GM20431 (cell line): Measurements from ENCODE around the gene SDR39U1.

Experiments used
- in situ Hi-C: fragments of 300-500 bp; cut with MseI, MboI; formaldehyde crosslinking; loops from one replicate; pipeline ENCODE4 v1.15.0; 2020; ENCODE audit warnings: low sequenced_read_pairs; ENCODE audit not compliant: unreplicated experiment

Gene SDR39U1

DNA sequence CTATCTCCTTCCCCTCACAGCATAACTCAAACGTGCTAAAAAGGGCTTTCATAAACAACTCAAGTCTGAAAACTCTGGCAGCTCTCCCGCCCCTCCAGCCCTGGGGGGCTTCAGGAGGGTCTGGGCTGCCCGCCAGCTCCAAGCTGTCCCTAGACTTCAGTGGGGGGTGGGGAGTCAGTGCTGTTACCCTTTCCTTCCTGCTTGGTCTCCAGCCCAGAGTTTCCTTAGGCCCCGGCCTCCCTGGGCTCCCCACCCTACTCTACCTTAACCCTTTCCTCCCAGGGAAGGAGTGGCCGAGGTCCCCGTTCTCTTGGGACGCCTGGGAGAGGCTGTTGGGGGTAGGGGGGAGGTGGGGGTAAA, 44.3 kb downstream of the SDR39U1 start:
- in situ Hi-C loops, result no loop called here

GRCh38 chr14:24397639-24398292, 44.8 kb downstream of the SDR39U1 start:
- in situ Hi-C loops, result no loop called here

DNA sequence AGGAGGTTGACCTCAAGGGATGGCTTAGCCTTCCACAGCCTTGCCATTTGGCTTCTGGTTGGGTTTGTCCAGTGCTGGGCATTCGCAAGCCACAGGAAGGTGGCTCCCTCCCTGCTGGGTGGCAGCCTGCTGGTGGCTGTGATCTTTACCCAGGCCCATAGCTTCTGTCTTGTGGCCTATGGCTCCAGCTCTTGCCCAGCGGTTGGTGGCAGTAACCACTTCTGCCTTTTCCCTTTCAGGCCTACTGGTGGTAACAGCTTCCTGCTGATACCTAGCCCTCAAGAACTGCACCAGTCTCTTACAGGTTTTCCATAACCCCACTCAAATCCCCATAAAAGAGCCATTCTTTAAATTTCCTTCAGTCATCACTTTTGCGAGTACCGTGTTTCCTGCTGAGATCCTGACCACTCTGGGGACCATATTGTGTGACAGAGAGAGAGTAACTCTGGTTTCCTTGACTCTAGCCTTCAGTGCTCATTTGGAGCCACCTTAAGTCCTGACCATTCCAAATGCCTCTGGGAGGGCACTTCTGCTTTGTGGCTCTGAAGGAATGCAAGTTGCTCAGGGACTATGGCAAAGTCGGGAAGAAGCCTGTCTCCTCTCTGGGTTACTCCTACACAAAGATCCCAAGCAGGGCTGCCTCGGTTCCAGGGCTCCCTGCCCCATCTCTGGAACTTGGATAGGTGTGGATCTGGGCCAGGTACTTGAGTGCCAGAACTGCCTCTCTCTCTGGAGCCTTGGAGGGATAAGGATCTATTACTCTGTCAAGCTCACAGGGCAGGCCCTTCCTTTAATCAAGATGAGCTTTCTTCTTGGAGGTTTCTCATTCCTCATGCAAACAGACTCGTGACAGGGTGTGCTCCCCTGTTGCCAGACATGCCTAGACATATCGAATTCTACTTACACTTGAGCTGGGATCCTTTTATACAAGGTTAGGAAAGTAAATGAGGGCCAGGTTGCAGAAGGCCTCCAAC, 46.7 kb downstream of the SDR39U1 start:
- in situ Hi-C loops, result no loop called here

DNA sequence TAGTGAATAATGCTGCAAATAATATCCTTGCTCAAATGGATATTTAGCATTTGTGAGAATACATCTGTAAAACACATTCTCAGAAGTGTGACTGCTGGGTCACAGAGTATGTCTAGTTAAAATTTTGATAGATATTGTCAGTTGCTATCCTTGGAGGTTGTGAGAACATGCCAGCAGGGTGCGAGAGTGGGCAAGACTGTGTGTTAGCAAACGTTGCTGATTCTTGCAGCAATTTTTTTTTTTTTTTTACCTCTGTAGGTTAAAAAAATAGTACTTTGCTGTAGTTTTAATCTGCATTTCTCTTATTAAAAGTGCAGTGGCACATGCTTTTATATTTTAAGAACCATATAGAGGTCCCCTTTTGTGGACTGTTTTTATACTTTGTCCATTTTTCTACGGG, 48.3 kb downstream of the SDR39U1 start:
- in situ Hi-C loops, result no loop called here

DNA sequence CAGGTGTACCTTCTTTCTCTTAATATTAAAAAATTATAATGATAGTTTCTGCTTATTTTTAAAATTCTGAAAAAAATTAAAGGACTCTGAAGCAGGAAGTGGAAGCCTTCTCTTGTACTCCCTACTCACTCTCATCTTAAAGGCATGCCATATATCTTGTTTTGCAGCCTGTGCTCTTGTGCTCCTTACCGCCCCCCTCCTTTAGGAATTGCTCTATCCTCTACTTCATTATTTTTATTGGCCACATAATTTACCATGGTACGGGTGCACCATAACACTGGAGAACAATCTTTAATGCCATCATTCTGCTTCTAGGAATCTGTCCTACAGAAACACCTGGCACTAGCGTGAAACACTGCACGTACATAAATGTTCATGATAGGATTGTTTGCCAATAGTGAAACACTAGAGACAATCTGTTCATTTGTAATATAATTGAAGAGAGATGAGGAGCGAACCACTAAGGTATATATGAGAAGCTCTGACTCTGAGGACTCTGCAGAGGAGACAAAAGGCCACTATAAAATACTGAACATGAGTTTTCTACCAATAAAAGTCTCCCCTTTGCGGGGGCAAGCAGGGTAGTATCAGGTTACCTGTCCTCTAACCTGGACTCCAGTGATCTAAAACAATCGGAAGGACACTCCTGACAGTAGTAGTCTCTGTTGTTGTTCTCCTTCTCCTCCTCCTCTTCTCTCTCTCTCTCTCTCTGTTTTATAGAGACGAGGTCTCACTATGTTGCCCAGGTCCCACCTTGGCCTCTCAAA, 50.1 kb downstream of the SDR39U1 start:
- in situ Hi-C loops, result no loop called here

- in situ Hi-C loops, result no loop called here
Measured at GRCh38 chr14:24390701-24391468, 51.7 kb downstream of the SDR39U1 start.
